Muscle of arm (tissue), 12 donors: ENCODE results near the gene RABGEF1. TPM values are rescaled to one million over a fixed set of nuclear protein-coding genes. Genes with fewer than 3 reads are reported as not detected.
"Not testable (repeated sequence)": the region's sequence is repeated elsewhere in the genome, so short reads cannot be mapped to it uniquely, and the experiment has no call there.

Source experiments
- DNase-seq: peaks from one replicate; pipeline ENCODE4 v3.0.0-alpha.2; 2013
- polyA plus RNA-seq, 12 donors: library from polyadenylated mRNA; unstranded; fragments of 120-200 nt; gene quantifications; one replicate each; pipeline ENCODE4 v1.2.1, GENCODE V29; 2013; ENCODE audit not compliant: insufficient read length in 12 of 12

RABGEF1 gene
- polyA plus RNA-seq, 12 donors: 15.0 to 31.4 (median 21.1) TPM; not detected in 1

GRCh38 chr7:66732439-66732838 is 8.1 kb upstream of the RABGEF1 start:
- DNase-seq: no peak

DNA sequence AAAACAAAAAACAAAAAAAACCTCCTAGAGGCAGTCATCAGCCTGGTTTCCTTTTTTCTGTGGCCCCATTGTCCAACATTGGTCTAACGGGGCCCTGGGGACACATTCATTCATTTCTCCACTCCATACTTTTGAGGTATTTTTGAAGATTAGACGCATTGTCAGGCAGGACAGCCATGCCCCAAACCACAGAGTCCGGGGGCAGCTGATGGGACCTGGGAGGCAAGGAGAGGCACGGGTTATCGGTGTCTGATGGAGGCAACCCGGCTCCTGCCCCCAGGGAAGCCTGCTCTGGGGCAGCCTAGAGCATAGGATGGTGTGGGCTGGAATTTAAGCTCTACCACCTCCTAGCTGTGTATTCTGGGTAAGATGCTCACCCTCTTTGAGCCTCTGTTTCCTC is 6.5 kb upstream of the RABGEF1 start:
- no peak for DNase-seq

DNA sequence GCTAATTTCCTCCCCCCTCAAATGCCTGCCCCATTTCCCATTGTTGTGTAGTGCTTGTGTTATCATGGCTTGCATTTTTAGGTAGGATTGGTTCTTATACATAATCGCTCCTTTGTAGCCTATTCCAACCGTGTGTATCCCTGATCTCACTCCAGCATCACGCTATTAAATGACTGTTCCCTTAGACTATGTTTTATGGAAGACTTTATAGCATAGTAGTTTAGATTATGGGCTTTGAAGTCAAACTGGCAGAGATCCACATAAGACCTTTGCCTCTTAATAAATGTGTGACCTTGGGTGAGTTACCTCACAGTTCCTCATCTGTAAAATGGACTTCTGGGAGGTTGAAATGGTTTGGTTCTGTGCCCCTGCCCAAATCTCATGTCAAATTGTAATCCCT is 5.4 kb upstream of the RABGEF1 start:
- DNase-seq: no peak

GRCh38 chr7:66735850-66736249 is 4.7 kb upstream of the RABGEF1 start:
- no peak for DNase-seq

- DNase-seq: no peak
These were observed 3.6 kb upstream of the RABGEF1 start for GRCh38 chr7:66736892-66737291.

DNA sequence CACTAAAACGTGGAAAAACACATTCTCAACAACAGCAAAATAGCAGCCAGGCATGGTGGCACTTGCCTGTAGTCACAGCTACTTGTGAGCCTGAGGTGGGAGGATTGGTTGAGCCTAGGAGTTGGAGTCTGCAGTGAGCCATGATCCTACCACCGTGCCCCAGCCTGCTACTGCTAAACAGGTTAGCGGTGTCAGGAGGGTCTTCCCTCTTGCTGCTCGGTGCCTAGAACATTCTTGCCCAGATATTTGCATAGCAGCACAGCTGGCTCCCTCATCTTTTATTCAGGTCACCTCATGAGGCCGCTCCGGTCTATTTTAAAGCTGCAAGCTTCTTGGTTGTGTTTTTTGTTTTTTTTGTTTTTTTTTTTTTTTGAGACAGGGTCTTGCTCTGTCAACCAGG is 2.9 kb upstream of the RABGEF1 start:
- DNase-seq: no peak

DNA sequence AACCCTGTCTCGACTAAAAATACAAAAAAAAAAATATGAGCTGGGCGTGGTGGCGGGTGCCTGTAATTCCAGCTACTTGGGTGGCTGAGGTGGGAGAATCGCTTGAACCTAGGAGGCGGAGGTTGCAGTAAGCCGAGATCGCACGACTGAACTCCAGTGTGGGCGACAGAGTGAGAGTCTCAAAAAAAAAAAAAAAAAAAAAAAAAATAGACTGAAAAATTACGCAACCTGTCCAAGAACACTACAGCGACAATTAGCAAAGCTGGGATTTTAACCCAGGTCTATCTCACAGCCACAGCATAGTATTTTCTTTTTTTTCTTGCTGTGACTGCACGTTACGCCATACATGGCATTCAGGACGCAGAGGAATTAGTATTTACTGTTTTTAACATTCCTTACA is 1.1 kb upstream of the RABGEF1 start:
- no peak for DNase-seq

DNA sequence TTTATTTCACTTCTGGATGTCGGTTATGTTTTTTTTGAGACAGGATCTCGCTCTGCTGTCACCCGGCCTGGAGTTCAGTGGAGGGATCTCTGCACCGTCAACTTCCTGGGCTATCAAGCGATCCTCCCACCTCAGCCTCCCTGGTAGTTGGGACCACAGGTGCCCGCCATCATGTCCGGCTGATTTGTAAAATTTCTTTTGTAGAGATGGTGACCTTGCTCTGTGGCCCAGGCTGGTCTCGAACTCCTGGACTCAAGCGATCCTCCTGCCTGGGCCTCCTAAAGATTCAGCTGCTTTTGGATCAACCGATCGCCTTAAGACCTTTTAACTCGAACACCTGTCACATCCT is 606 bp upstream of the RABGEF1 start:
- no peak for DNase-seq

DNA sequence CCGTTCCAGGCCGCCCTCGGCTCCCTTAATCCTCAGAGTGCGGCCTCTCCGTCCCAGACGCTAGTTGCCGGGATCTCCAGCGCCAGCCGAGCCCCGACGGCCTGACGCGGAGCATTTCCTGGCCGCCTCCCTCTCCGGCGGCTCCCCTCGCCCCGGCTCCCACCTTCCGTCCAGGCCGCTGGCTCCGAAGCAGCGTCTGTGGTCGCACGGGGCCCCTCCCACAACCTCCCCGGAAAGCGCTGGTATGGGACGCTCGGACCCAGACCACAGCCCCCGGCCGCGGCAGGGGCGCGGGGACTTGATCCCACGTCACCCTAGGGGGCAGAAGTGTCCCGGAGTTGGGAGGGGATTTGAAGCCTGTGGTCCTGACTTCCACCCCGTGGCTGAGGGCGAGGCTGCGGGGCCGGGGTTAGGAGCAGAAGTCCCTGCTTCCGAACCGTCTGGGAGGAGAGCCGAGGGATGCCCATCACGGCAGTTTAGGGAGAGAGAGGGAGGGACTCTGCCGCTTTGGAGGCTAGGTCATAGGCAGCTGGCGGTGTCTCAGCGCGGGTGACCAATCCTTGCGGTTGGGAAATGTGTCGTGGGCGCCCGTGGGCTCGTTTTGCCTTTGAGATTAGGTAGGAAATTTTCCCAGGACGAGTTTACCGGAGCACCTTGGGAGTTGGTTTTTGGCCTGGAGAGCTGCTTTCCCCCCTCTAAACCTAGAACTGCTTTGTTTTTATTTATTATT is 612 bp downstream of the RABGEF1 start:
- DNase-seq: peak; percentile 45

- no peak for DNase-seq
These were observed 1.1 kb downstream of the RABGEF1 start for GRCh38 chr7:66741710-66742049.

GRCh38 chr7:66742298-66742697 is 1.8 kb downstream of the RABGEF1 start:
- not testable (repeated sequence) for DNase-seq

- no peak for DNase-seq
These were observed 3.4 kb downstream of the RABGEF1 start for GRCh38 chr7:66743920-66744319.

DNA sequence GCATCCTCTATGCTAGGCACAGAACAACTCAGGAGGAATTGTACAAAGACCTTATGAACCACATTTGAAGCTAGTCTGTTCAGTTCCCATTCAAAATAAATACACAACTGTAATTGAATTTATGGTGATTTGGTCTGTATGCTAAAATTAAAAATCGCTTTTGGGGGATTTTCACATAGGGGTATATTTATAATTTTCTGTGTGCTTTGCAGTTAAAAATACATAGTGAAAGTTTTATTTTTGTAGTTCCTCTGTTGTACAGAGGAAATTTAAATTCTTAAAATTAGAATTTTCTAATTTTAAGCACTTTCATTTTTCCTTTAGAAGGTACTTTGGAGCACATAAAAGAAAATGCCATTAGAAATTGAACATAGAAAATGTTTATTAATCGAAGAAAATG is 6.9 kb downstream of the RABGEF1 start:
- DNase-seq: no peak

GRCh38 chr7:66747881-66748511 is 7.5 kb downstream of the RABGEF1 start:
- DNase-seq: no peak

- no peak for DNase-seq
These were observed 8.3 kb downstream of the RABGEF1 start for GRCh38 chr7:66748791-66749190.

- DNase-seq: no peak
These were observed 11.4 kb downstream of the RABGEF1 start for GRCh38 chr7:66751945-66752344.

GRCh38 chr7:66754541-66754940 is 14.0 kb downstream of the RABGEF1 start:
- DNase-seq: no peak

DNA sequence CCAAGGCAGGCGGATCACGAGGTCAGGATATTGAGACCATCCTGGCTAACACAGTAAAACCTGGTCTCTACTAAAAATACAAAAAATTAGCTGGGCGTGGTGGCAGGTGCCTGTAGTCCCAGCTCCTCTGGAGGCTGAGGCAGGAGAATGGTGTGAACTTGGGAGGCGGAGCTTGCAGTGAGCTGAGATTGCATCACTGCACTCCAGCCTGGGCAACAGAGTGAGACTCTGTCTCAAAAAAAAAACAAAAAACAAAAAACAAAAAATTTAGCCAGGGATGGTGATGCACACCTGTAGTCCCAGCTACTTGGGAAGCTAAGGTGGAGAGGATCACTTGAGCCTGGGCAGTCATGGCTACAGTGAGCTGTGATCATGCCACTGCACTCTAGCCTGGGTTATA is 14.5 kb downstream of the RABGEF1 start:
- DNase-seq: not testable (repeated sequence)

- DNase-seq: not testable (repeated sequence)
These were observed 15.7 kb downstream of the RABGEF1 start for GRCh38 chr7:66756227-66756626.

GRCh38 chr7:66756889-66757288 is 16.4 kb downstream of the RABGEF1 start:
- no peak for DNase-seq

DNA sequence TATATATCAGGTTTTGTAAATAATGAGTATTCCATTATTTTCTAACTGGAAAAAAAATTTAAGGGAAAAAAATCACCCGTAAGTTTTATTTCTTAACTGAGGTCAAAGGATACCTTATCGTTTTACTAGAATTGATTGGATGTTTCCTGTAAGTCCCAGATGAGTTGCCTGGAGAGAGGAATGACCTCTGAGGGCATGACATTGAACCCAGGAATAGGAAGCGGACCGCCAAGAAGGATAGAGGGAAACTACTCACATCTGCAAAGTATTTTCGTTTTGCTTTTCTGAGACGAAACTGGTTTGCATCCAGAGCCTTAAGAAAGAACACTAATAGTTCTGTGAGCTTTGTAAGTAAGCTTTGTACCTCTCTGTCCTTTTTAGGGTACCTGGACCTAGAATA is 17.4 kb downstream of the RABGEF1 start:
- no peak for DNase-seq

DNA sequence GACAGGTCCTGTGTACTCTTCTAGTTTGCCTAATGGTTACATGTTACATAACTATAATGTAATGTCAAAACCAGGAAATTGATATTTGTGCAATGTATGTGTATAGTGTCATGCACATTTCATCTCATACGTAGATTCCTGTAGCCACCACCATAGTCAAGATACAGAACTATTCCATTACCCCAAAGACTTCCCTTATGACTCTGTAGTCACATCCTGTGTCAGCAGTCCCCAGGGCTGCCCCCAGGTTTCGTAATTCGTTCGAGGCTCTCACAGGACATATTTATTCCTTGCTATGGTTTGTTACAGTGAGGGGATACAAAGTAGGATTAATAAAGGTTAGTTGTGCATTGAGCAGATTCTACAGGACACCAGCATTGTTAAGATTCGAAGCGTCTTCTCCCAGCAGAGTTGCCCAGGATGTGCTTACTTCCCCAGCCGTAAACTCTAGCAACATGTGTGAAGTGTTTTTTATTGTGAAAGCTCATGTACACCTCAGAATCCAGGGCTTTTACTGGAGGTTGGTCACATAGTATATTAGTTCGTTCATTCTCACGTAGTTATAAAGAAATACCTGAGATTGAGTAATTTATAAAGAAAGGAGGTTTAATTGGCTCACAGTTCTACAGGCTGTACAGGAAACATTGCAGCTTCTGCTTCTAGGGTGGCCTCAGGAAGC is 18.6 kb downstream of the RABGEF1 start:
- DNase-seq: peak; percentile 2

- not testable (repeated sequence) for DNase-seq
These were observed 22.6 kb downstream of the RABGEF1 start for GRCh38 chr7:66763183-66763582.
